BE2C (cell line): ENCODE measurements around the gene FYN.

Experiments used
- DNase-seq: peaks from one replicate; pipeline ENCODE4 v3.0.0-alpha.2; 2020
- H3K27me3 ChIP-seq: fragments of 250-450 bp; sonication (Bioruptor Pico); 2 replicates; pipeline ENCODE4 v1.5.1; 2020; ENCODE audit warnings: mild to moderate bottlenecking
- H3K36me3 ChIP-seq: fragments of 250-450 bp; sonication (Bioruptor Pico); 2 replicates; pipeline ENCODE4 v1.5.1; 2020; ENCODE audit warnings: mild to moderate bottlenecking
- H3K4me1 ChIP-seq: fragments of 250-450 bp; sonication (Bioruptor Pico); 2 replicates; pipeline ENCODE4 v1.5.1; 2020
- H3K4me3 ChIP-seq: 2 replicates; pipeline ENCODE4 v1.5.1; 2011; ENCODE audit warnings: low read depth, low read length
- H3K9me3 ChIP-seq: fragments of 250-450 bp; sonication (Bioruptor Pico); 2 replicates; pipeline ENCODE4 v1.5.1; 2020
- TF ChIP-seq, protein P1 (sequence below): IDR thresholded peaks from 2 replicates; pipeline ENCODE4 v1.5.1; 2012; ENCODE audit warnings: mild to moderate bottlenecking, low read depth, low read length

FYN gene

DNA sequence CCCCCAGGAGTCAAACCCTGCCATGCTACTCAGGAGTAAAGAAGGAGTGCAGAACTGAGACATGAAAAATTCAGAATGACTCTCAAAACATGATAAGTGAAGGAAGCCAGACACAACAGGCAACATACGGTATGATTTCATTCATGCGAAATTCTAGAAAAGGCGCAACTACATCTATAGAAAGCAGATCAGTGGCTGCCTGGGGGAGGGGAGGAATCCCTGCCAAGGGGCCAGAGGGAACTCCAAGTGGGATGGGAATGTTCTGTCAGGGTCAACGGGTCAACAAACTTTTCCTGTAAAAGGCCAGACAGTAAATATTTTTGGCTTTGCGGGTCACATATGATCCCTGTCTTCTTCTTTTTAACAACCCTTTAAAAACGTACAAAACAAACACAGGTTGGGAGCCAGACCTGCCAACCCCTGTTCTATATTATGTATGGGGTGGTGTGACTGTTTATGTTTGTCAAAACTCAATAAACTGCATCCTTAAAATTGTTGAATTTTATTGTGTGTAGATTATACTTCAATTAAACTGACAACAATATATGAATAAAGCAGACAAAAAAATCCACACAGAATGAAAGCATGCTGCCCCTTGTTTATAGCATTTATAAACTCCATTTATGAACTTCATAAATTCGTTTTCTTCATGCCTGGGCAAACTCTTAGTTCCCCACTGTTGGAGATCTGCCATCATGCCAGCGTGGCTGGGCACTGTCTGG is 211.0 kb downstream of the FYN start:
- no peaks in the 10 kb centered on the region; the same call in 1 of the 2 replicates for H3K36me3 ChIP-seq
- no peaks in the 10 kb centered on the region for H3K27me3 ChIP-seq
- TF ChIP-seq, protein P1, sequence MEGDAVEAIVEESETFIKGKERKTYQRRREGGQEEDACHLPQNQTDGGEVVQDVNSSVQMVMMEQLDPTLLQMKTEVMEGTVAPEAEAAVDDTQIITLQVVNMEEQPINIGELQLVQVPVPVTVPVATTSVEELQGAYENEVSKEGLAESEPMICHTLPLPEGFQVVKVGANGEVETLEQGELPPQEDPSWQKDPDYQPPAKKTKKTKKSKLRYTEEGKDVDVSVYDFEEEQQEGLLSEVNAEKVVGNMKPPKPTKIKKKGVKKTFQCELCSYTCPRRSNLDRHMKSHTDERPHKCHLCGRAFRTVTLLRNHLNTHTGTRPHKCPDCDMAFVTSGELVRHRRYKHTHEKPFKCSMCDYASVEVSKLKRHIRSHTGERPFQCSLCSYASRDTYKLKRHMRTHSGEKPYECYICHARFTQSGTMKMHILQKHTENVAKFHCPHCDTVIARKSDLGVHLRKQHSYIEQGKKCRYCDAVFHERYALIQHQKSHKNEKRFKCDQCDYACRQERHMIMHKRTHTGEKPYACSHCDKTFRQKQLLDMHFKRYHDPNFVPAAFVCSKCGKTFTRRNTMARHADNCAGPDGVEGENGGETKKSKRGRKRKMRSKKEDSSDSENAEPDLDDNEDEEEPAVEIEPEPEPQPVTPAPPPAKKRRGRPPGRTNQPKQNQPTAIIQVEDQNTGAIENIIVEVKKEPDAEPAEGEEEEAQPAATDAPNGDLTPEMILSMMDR = no peak
- peaks cover 18% of the 10 kb centered on the region for H3K4me1 ChIP-seq
- H3K9me3 ChIP-seq = no peaks in the 10 kb centered on the region
- H3K4me3 ChIP-seq = no peak overlapping the region
- DNase-seq = no peak

DNA sequence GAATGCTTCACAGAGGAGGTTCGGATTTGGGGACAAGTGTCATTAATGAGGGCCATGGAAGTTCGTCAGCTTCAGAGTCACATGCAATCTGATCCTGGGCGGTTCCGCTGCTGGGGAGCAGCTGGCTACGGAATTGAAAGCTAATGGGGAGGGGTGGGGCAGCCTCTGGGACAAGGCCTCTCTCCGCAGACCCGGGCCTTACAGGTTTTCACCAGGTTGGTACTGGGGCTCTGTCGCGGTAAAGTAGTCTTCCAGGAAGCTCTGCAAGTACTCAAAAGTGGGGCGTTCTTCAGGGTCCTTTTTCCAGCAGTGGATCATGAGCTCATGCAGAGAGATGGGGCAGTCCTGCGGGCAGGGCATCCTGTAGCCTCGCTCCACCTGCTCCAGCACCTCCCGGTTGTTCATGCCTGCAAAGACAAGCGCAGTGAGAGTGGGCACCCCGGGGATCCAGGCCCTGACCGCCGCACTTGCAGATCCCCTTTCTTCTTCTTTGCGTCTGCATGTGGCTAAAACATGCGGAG is 211.7 kb downstream of the FYN start:
- Histone ChIP-seq H3K36me3 (no peaks in the 10 kb centered on the region; the same call in 1 of the 2 replicates), H3K9me3 (no peaks in the 10 kb centered on the region), H3K27me3 (no peaks in the 10 kb centered on the region), H3K4me1 (peaks cover 18% of the 10 kb centered on the region), H3K4me3 (no peak overlapping the region)
- no peak for DNase-seq
- TF ChIP-seq, protein P1 = no peak

DNA sequence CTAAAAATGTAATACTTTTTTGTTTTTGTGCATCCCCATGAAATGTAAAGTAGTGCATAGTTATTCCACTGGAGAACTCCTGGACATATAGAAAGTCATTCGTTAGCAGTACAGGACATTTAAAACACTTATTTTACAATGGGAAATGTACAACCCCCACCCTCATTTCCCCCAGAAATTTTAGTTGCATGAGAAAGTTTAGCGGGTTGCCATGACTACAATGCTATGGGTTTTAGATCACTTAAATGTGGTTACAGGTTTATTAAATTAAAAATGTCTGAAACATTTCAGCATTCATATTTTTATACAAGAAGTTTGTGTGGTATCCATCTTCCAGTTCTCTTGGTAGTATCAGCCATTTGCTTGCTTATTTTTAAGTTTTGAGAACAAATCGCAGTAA is 212.7 kb downstream of the FYN start:
- TF ChIP-seq, protein P1 = no peak
- no peaks in the 10 kb centered on the region; the same call in 1 of the 2 replicates for H3K36me3 ChIP-seq
- H3K4me3 ChIP-seq = no peak overlapping the region
- no peaks in the 10 kb centered on the region for H3K9me3 ChIP-seq
- no peak for DNase-seq
- H3K4me1 ChIP-seq = peaks cover 18% of the 10 kb centered on the region
- H3K27me3 ChIP-seq = no peaks in the 10 kb centered on the region

DNA sequence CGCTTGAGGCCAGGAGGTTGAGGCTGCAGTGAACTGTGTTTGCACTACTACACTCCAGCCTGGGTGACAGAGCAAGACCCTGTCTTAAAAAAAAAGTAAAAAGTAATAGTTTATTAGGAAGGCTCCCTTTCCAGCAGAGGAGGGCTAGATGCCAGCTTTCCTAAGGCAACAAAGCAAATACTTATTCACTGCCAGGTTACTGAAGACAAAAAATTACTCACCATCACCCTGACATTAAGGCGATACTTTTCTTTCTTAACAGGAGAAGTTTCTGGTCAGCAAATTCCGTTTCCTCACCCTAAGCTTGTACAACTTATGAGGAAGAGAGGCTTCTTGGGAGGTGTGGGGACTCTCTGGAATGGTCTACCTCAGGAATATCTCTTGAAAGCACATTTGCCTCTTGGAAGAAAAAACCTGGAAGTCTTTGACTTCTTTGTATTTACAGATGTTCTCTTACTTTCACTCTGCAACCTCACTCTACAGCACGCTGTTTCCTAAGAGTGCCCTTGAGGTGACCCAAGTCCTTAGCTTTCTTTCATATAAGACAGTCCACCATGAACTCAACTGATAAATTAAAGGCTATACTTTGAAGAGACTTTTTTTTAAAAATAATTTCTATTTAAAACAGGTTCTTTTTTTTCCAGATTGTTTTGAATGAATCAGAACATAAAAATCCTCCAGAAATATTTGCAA is 214.6 kb downstream of the FYN start:
- H3K4me1 ChIP-seq = peaks cover 9% of the 10 kb centered on the region
- H3K27me3 ChIP-seq = no peaks in the 10 kb centered on the region
- H3K9me3 ChIP-seq = no peaks in the 10 kb centered on the region
- DNase-seq = no peak
- TF ChIP-seq, protein P1 = no peak
- no peak overlapping the region for H3K4me3 ChIP-seq
- no peaks in the 10 kb centered on the region; the same call in 1 of the 2 replicates for H3K36me3 ChIP-seq

DNA sequence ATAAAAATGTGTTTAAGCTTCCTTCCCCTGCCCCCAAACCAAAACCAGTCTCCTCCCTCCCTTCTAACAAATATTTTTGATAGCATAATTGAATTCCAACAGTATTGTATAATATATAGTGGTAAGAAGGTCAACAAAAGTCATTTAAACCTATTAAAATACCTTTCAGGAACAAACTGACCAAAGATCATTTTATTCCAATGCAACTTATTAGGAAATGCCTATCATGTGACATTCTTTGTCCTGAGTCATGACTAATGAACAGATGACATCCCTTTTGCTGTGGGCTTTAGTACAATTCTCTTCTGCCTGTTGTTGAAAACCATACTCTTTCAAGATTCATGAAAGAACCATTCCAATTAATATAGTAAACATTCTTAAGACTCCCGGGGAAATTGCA is 216.1 kb downstream of the FYN start:
- H3K36me3 ChIP-seq = no peaks in the 10 kb centered on the region; the same call in 1 of the 2 replicates
- H3K27me3 ChIP-seq = no peaks in the 10 kb centered on the region
- H3K4me1 ChIP-seq = no peaks in the 10 kb centered on the region
- no peaks in the 10 kb centered on the region for H3K9me3 ChIP-seq
- H3K4me3 ChIP-seq = no peak overlapping the region
- TF ChIP-seq, protein P1 = no peak
- DNase-seq = no peak

DNA sequence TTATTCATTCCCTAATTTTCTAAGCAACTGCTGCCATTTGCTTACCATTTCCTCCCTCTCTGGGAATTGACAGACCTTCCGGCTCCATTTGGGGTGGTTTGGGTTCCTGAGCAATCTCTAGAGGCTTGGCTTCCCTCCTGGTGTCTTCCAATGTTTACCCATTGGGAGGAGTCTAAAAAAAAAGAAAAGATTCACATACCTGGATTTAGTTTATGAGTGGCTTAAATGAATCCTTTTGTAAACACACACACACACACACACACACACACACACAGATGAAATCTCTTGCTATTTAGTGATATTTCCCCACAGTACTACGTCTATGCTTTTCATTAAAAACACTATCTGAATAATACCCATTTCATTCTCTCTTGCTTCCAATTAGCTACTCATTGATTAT is 219.3 kb downstream of the FYN start:
- no peaks in the 10 kb centered on the region for H3K4me1 ChIP-seq
- TF ChIP-seq, protein P1 = no peak
- no peak for DNase-seq

More for the DNA sequence above, 219.3 kb downstream of the FYN start:
- Histone ChIP-seq H3K9me3 (no peaks in the 10 kb centered on the region), H3K36me3 (no peaks in the 10 kb centered on the region), H3K27me3 (no peaks in the 10 kb centered on the region), H3K4me3 (no peak overlapping the region)
